Endothelial cell of umbilical vein (primary cell): ENCODE measurements around the gene COL4A2. TPM values are rescaled to one million over a fixed set of nuclear protein-coding genes. Genes with fewer than 3 reads are reported as not detected.

Experiments used
- BruUV-seq: library from RNA; stranded (reverse); fragments of 400-500 nt; replicated peaks from 2 replicates; lab custom pipeline; 2021; lab: Mats Ljungman, UMichigan
- CTCF ChIA-PET: fragments of 300-600, 350-600 bp; sonication (Branson Sonifier 250); formaldehyde crosslinking; loops from one replicate; lab custom pipeline; 2021; ENCODE audit warnings: antibody characterized with exemption, inconsistent platforms; lab: Charles Lee
- POLR2A ChIA-PET: fragments of 300-600, 350-600 bp; sonication (Branson Sonifier 250); formaldehyde crosslinking; loops from one replicate; lab custom pipeline; 2021; ENCODE audit warnings: antibody characterized with exemption, inconsistent platforms; lab: Charles Lee
- DNase-seq: peaks from one replicate; pipeline ENCODE4 v3.0.0-alpha.2; 2011; ENCODE audit warnings: low read depth, low spot score
- FAIRE-seq: peaks from 2 replicates; lab custom pipeline; 2011; peaks lifted over from hg19 to GRCh38; lab: Jason Lieb, UNC
- H2AFZ ChIP-seq: 2 replicates; pipeline ENCODE4 v1.6.0; 2012; ENCODE audit warnings: low read depth, low read length, control low read depth, inconsistent platforms
- H3K27ac ChIP-seq: 2 replicates; pipeline ENCODE4 v1.5.1; 2011; ENCODE audit warnings: low read depth, mild to moderate bottlenecking, control low read depth, low read length, moderate library complexity; ENCODE audit not compliant: insufficient read depth
- H3K27me3 ChIP-seq, 2 experiments: 2 replicates each; pipeline versions ENCODE4 v1.6.0 to v1.6.1; 2011; ENCODE audit warnings: low read length in 2 of 2, mixed read lengths in 1 of 2; ENCODE audit not compliant: control insufficient read depth in 2 of 2, insufficient read depth in 2 of 2
- H3K36me3 ChIP-seq, 2 experiments: 2 replicates in 1 of 2; 3 replicates in 1 of 2; pipeline ENCODE4 v1.5.1; 2011; ENCODE audit warnings: low read length in 2 of 2, mild to moderate bottlenecking in 1 of 2, moderate library complexity in 1 of 2; ENCODE audit not compliant: control insufficient read depth in 2 of 2, insufficient read depth in 2 of 2; ENCODE audit errors: extremely low read depth in 1 of 2
- H3K4me1 ChIP-seq: 3 replicates; pipeline ENCODE4 v1.5.1; 2011; ENCODE audit warnings: mild to moderate bottlenecking, low read length; ENCODE audit not compliant: control insufficient read depth, insufficient read depth; ENCODE audit errors: extremely low read depth
- H3K4me2 ChIP-seq: 2 replicates; pipeline ENCODE4 v1.6.1; 2011; ENCODE audit warnings: low read length, control low read depth, mixed read lengths; ENCODE audit not compliant: insufficient read depth
- H3K4me3 ChIP-seq, 3 experiments: fragments of 200-600 bp in 1 of 3; sonication (generic), shearing (Covaris generic) in 1 of 3; replicated peaks in 1 of 3; 2 replicates each; pipeline ENCODE4 v1.5.1; 2011 to 2016; ENCODE audit warnings: control low read depth in 3 of 3, low read length in 3 of 3, mild to moderate bottlenecking in 2 of 3, inconsistent platforms in 1 of 3, low read depth in 1 of 3, moderate library complexity in 1 of 3; ENCODE audit not compliant: insufficient read depth in 1 of 3
- H3K79me2 ChIP-seq: 2 replicates; pipeline ENCODE4 v1.6.0; 2012; ENCODE audit warnings: low read length, inconsistent platforms; ENCODE audit not compliant: control insufficient read depth, insufficient read depth
- H3K9ac ChIP-seq: replicated peaks from 2 replicates; pipeline ENCODE3; 2011; ENCODE audit warnings: low read length, control low read depth; ENCODE audit not compliant: insufficient read depth; ENCODE audit errors: extremely low read depth
- H3K9me1 ChIP-seq: replicated peaks from 3 replicates; pipeline ENCODE4 v1.6.0; 2011; ENCODE audit warnings: mild to moderate bottlenecking, low read length; ENCODE audit not compliant: control insufficient read depth, insufficient read depth; ENCODE audit errors: extremely low read depth
- H3K9me3 ChIP-seq: replicated peaks from 2 replicates; pipeline ENCODE4 v1.5.1; 2012; ENCODE audit warnings: low read length, inconsistent platforms; ENCODE audit not compliant: control insufficient read depth, insufficient read depth
- H4K20me1 ChIP-seq: replicated peaks from 2 replicates; pipeline ENCODE3; 2011; ENCODE audit warnings: mild to moderate bottlenecking, low read length; ENCODE audit not compliant: control insufficient read depth, insufficient read depth; ENCODE audit errors: extremely low read depth
- EZH2 ChIP-seq: IDR thresholded peaks from 2 replicates; pipeline ENCODE4 v1.6.1; 2012; ENCODE audit warnings: borderline replicate concordance, low read depth, mild to moderate bottlenecking, moderate library complexity, low read length, inconsistent platforms; ENCODE audit not compliant: severe bottlenecking
- FOS ChIP-seq: IDR thresholded peaks from 2 replicates; pipeline ENCODE4 v1.6.1; 2011; ENCODE audit warnings: mild to moderate bottlenecking, low read length, moderate library complexity, borderline replicate concordance; ENCODE audit not compliant: insufficient read depth
- GATA2 ChIP-seq: IDR thresholded peaks from 2 replicates; pipeline ENCODE4 v1.7.0; 2011; ENCODE audit warnings: low read depth, mild to moderate bottlenecking, moderate library complexity, mixed read lengths, low read length; ENCODE audit not compliant: insufficient read length, insufficient read depth
- JUN ChIP-seq: IDR thresholded peaks from 2 replicates; pipeline ENCODE4 v1.6.1; 2011; ENCODE audit warnings: borderline replicate concordance, low read depth; ENCODE audit not compliant: insufficient read length, insufficient read depth
- MAX ChIP-seq: IDR thresholded peaks from 2 replicates; pipeline ENCODE4 v1.6.1; 2011; ENCODE audit not compliant: insufficient read depth, insufficient read length
- MYC ChIP-seq: IDR thresholded peaks from one replicate; pipeline ENCODE4 v1.6.1; 2011; ENCODE audit warnings: mild to moderate bottlenecking, low read depth, low read length
- POLR2A ChIP-seq: IDR thresholded peaks from 2 replicates; pipeline ENCODE4 v1.6.1; 2012; ENCODE audit warnings: low read depth, mild to moderate bottlenecking, control low read depth, low read length
- POLR2AphosphoS5 ChIP-seq: IDR thresholded peaks from 2 replicates; pipeline ENCODE4 v1.6.1; 2012; ENCODE audit warnings: low read depth, mild to moderate bottlenecking, control low read depth, low read length, moderate library complexity; ENCODE audit not compliant: insufficient read depth
- dilution Hi-C: fragments of 300-500 bp; cut with MboI; formaldehyde crosslinking; loops from one replicate; pipeline ENCODE4 v1.15.0; 2019; ENCODE audit warnings: low sequenced_read_pairs; ENCODE audit not compliant: extremely low pct_ligation_motif_present
- intact Hi-C: fragments of 100-400 bp; cut with micrococcal nuclease; formaldehyde crosslinking; loops from one replicate; pipeline ENCODE4 v1.10.0; 2022
- polyA plus RNA-seq, 4 experiments: library from polyadenylated mRNA; depleted of rRNA in 3 of 4; stranded (reverse) in 3 of 4; unstranded in 1 of 4; fragments of >200 nt; gene quantifications; 2 replicates each; pipeline versions ENCODE4 v1.2.1 to v1.2.3, GENCODE V29; 2011 to 2012; ENCODE audit warnings: missing spikeins in 1 of 4
- total RNA-seq: library from RNA; stranded (reverse); gene quantifications from 2 replicates; pipeline ENCODE4 v1.2.3, GENCODE V29; 2021
- TF ChIP-seq, protein P1 (sequence below), 2 donors: IDR thresholded peaks; 1 replicate in 1 of 2; 2 replicates in 1 of 2; pipeline ENCODE4 v1.5.1; 2011; ENCODE audit warnings: low read length in 2 of 2, mild to moderate bottlenecking in 2 of 2, moderate library complexity in 2 of 2, control low read depth in 1 of 2, inconsistent platforms in 1 of 2, low read depth in 1 of 2; ENCODE audit not compliant: insufficient read depth in 1 of 2; ENCODE audit errors: extremely low read depth in 1 of 2

Gene COL4A2
- total and polyA plus RNA-seq, 2 donors (not counting 3 experiments of a cell fraction or from before 2014, with no cell fraction given): 792 to 940 TPM

DNA sequence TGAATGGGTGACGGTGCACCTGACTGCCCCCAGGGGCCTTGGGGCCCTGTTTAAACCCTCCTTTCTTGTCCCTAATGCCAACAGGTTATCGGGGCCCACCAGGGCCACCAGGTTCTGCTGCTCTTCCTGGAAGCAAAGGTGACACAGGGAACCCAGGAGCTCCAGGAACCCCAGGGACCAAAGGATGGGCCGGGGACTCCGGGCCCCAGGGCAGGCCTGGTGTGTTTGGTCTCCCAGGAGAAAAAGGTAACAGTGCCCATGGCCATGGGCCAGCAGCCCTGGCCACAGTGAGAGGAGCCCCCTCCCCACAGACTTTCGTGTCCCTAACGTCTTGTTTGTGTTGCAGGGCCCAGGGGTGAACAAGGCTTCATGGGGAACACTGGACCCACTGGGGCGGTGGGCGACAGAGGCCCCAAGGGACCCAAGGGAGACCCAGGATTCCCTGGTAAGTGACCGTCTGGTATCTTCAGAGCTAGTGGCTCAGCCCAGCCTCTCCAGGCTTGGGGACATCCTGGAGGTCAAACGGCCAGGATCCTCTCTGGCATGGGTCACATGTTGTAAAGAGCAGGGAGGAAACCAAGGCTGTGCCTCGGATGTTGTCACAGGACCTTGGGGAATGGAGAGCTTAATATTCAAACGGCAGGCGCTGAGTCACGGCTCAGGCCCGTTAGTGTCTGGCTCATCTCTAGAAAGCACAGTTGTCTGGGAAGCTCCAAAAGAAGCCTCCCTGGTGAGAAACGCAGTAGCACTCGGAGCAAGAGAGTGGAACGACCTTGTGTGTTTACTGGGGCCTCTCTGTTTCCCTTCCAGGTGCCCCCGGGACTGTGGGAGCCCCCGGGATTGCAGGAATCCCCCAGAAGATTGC, 196.2 kb downstream of the COL4A2 start:
- DNase-seq: no peak
- Histone ChIP-seq H3K27me3 (no peaks in the 10 kb centered on the region), H2AFZ (no peak overlapping the region), H3K27ac (no peak overlapping the region), H3K4me2 (no peak overlapping the region), H3K4me1 (peaks cover 10% of the 10 kb centered on the region), H3K9me1 (no peaks in the 10 kb centered on the region), H4K20me1 (no peaks in the 10 kb centered on the region), H3K4me3 (no peak overlapping the region), H3K9ac (no peak overlapping the region), H3K79me2 (no peaks in the 10 kb centered on the region), H3K36me3 (peaks cover 26 to 51% of the 10 kb centered on the region in 2 experiments), H3K9me3 (no peaks in the 10 kb centered on the region)
- TF ChIP-seq FOS: no peak
- no peak for TF ChIP-seq MYC
- no peak for TF ChIP-seq EZH2
- no peak for TF ChIP-seq JUN
- no peak for TF ChIP-seq POLR2A
- no peak for TF ChIP-seq MAX
- TF ChIP-seq, protein P1, sequence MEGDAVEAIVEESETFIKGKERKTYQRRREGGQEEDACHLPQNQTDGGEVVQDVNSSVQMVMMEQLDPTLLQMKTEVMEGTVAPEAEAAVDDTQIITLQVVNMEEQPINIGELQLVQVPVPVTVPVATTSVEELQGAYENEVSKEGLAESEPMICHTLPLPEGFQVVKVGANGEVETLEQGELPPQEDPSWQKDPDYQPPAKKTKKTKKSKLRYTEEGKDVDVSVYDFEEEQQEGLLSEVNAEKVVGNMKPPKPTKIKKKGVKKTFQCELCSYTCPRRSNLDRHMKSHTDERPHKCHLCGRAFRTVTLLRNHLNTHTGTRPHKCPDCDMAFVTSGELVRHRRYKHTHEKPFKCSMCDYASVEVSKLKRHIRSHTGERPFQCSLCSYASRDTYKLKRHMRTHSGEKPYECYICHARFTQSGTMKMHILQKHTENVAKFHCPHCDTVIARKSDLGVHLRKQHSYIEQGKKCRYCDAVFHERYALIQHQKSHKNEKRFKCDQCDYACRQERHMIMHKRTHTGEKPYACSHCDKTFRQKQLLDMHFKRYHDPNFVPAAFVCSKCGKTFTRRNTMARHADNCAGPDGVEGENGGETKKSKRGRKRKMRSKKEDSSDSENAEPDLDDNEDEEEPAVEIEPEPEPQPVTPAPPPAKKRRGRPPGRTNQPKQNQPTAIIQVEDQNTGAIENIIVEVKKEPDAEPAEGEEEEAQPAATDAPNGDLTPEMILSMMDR (IDR thresholded peaks at IDR 0.05; ENCODE audit: extremely low read depth in 1 of 2, insufficient read depth in 1 of 2, low read depth in 1 of 2, low read length in 2 of 2): no peak
- TF ChIP-seq GATA2: no peak
- TF ChIP-seq POLR2AphosphoS5: no peak
- ChIA-PET POLR2A (no interaction called here), CTCF (interaction anchor here (0.8 kb wide), 1 partner anchor 48 kb away, joined by 3 read pairs; no protein-coding TSS in a partner anchor)
- dilution Hi-C loops: no loop called here
- TSS peak; percentile 95 for BruUV-seq
- intact Hi-C loops: no loop called here
- FAIRE-seq: no peak
